NK-92 treated with Interleukin-12 subunit alpha and Interleukin-12 subunit beta, amount 100 ng/mL, for 24 hours (cell line): Measurements from ENCODE around the gene ADIPOQ.
A peak's percentile ranks its signal among the peaks of the same experiment; 100 is the strongest.
"Not testable (repeated sequence)": the region's sequence is repeated elsewhere in the genome, so short reads cannot be mapped to it uniquely, and the experiment has no call there.

Source experiments
- DNase-seq: peaks from one replicate; lab custom pipeline; 2025; lab: John Stamatoyannopoulos, UW

The ADIPOQ gene

GRCh38 chr3:186842426-186843038 is at the start of gene ADIPOQ:
Gene ADIPOQ, plus strand, starts transcription at chr3:186842710. Its CDS starts 10,349 bp downstream, at chr3:186853059.
- no peak for DNase-seq

GRCh38 chr3:186798239-186798874 is 44.2 kb upstream of the ADIPOQ start:
- no peak for DNase-seq

- DNase-seq = no peak
These were observed 42.2 kb upstream of the ADIPOQ start for GRCh38 chr3:186800285-186800684.

- DNase-seq = no peak
These were observed 39.8 kb upstream of the ADIPOQ start for GRCh38 chr3:186802701-186803100.

- DNase-seq = not testable (repeated sequence)
These were observed 39.1 kb upstream of the ADIPOQ start for GRCh38 chr3:186803447-186803846.

- peak; percentile 80 for DNase-seq
These were observed 36.1 kb upstream of the ADIPOQ start, which contains the start of gene RFC4 for GRCh38 chr3:186806089-186807055. Gene RFC4, minus strand, starts transcription at chr3:186806482. Its CDS starts 1,769 bp downstream, at chr3:186804713.

GRCh38 chr3:186807231-186807630 is 35.3 kb upstream of the ADIPOQ start:
- DNase-seq = no peak

- DNase-seq = no peak
These were observed 32.0 kb upstream of the ADIPOQ start for GRCh38 chr3:186810336-186810996.

- not testable (repeated sequence) for DNase-seq
These were observed 31.2 kb upstream of the ADIPOQ start for GRCh38 chr3:186811313-186811712.

GRCh38 chr3:186814100-186814499 is 28.4 kb upstream of the ADIPOQ start:
- DNase-seq = no peak

GRCh38 chr3:186815435-186815834 is 27.1 kb upstream of the ADIPOQ start:
- no peak for DNase-seq

- no peak for DNase-seq
These were observed 24.0 kb upstream of the ADIPOQ start for GRCh38 chr3:186818516-186818915.

GRCh38 chr3:186818956-186819355 is 23.6 kb upstream of the ADIPOQ start:
- DNase-seq = no peak

- DNase-seq = no peak
These were observed 20.8 kb upstream of the ADIPOQ start for GRCh38 chr3:186821429-186822387.

- DNase-seq = not testable (repeated sequence)
These were observed 20.1 kb upstream of the ADIPOQ start for GRCh38 chr3:186822388-186822759.

GRCh38 chr3:186823386-186823785 is 19.1 kb upstream of the ADIPOQ start:
- no peak for DNase-seq

GRCh38 chr3:186824430-186825139 is 17.9 kb upstream of the ADIPOQ start:
- DNase-seq = no peak

GRCh38 chr3:186825294-186825821 is 17.2 kb upstream of the ADIPOQ start:
- no peak for DNase-seq

GRCh38 chr3:186825872-186826409 is 16.6 kb upstream of the ADIPOQ start:
- no peak for DNase-seq
